SJSA1 (cell line): Measurements from ENCODE around the gene MYO19. TPM values are rescaled to one million over a fixed set of nuclear protein-coding genes. Genes with fewer than 3 reads are reported as not detected.

Experiments used
- DNase-seq, 2 experiments: peaks; one replicate each; pipeline ENCODE4 v3.0.0-alpha.2; 2015 to 2020; ENCODE audit warnings: low spot score in 2 of 2, low read depth in 1 of 2
- H3K27ac ChIP-seq: fragments of 250-450 bp; sonication (Bioruptor Pico); 2 replicates; pipeline ENCODE4 v1.5.1; 2020; ENCODE audit warnings: mild to moderate bottlenecking, moderate library complexity
- H3K27me3 ChIP-seq: fragments of 250-450 bp; sonication (Bioruptor Pico); replicated peaks from 2 replicates; pipeline ENCODE4 v1.5.1; 2020; ENCODE audit warnings: mild to moderate bottlenecking, moderate library complexity
- H3K36me3 ChIP-seq: fragments of 250-450 bp; sonication (Bioruptor Pico); 2 replicates; pipeline ENCODE4 v1.5.1; 2020; ENCODE audit warnings: mild to moderate bottlenecking
- H3K4me1 ChIP-seq: fragments of 250-450 bp; sonication (Bioruptor Pico); replicated peaks from 2 replicates; pipeline ENCODE4 v1.6.1; 2021; ENCODE audit warnings: mild to moderate bottlenecking
- H3K4me3 ChIP-seq: fragments of 250-450 bp; sonication (Bioruptor Pico); 2 replicates; pipeline ENCODE4 v1.5.1; 2020; ENCODE audit warnings: mild to moderate bottlenecking
- H3K9me3 ChIP-seq: fragments of 250-450 bp; sonication (Bioruptor Pico); replicated peaks from 2 replicates; pipeline ENCODE4 v1.5.1; 2020; ENCODE audit warnings: mild to moderate bottlenecking
- total RNA-seq: library from RNA; depleted of rRNA; stranded (reverse); fragments of >200 nt; shearing (Covaris generic); gene quantifications from 2 replicates; pipeline ENCODE4 v1.2.3, GENCODE V29; 2014

MYO19 gene
- total RNA-seq, 1 experiment from 2014 or later: 57.9 TPM

DNA sequence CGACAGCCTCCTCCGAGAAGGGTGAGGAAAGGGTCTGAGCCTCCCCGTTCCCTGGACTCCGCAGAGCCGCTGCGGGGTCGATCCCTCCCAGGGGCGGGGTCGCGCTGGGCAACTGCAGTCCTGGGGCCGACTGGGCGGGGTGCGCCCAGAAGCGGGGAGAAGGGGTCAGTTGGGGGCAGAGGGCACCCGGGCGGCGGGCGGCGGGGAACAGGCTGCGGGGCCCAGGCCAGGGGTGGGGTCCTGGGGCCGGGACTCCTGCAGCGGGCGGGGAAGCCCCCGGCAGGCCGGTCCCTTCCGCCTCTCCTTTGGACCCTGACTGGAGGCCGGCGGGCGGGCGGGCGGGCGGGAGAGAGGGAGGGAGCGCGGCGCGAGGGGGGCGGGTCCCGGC is 10.4 kb upstream of the MYO19 start:
- DNase-seq: no peak
- Histone ChIP-seq H3K9me3 (no peaks in the 10 kb centered on the region), H3K36me3 (peaks cover 40% of the 10 kb centered on the region), H3K4me3 (peak overlapping the region; percentile 69), H3K27me3 (no peaks in the 10 kb centered on the region), H3K4me1 (peaks cover 14% of the 10 kb centered on the region; the same call in 1 of the 2 replicates), H3K27ac (peak overlapping the region; percentile 95)

DNA sequence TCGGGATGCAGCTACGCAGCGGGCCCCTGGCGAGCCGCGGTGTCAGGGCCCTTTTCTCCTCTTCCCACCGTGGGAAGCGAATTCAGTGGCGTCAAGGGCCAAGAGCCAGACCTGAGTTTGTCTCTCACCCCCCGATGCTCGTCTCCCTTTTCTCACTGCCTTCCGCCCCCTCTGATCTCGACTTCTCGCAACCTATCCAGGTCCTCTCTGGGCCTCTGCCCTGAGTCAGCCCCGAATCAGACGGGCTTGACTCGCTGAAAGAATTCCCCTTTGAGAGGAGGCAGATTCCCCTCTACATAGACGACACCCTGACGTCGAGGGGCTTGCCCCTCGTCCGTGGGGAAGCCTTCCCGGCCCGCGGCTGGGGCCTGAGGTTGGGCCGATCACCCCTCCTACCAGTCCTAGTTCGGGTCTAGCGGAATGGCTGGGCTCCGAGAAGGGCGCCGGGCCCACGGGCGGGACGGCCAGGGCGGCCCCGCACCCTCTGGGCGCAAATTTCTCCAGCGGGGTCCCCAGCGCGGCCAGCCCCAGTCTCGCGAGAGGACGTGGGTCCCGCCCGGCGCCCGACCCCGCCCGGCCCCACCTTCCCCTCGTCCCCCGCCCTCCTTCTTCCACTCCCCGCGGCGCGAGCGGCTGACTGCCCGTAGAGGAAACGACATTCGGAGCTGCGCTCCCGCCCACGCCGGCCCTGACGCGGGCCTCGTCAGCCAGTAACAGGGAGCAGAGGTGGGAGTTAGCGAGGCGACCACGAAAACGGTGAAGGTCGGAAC is 9.8 kb upstream of the MYO19 start, which contains the start of gene GGNBP2:
Gene GGNBP2 (plus strand): TSS at position 613 of the 770 bp plus-strand sequence. CDS start 806 bp downstream, outside the sequence.
- H3K27ac ChIP-seq: peak within 1 kb of the TSS; percentile 95
- H3K36me3 ChIP-seq: peaks cover 42% of the 10 kb centered on the region
- H3K4me3 ChIP-seq: peak within 1 kb of the TSS; percentile 69
- peaks cover 14% of the 10 kb centered on the region; the same call in 1 of the 2 replicates for H3K4me1 ChIP-seq
- no peaks in the 10 kb centered on the region for H3K9me3 ChIP-seq
- no peaks in the 10 kb centered on the region for H3K27me3 ChIP-seq
- DNase-seq: peak; percentile 91 to 93

DNA sequence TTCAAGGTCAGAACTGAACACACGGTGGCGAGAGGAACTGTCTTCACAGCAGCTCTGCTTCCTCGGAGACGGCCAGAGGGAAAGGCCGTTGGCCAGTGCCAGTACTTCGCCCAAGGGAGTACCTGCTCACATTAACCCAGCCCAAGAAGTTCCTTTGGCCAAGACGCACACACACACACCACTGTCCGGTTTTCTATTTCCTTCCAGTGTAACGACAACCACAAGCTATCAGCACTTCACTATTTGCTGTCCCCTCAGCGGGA is 9.3 kb upstream of the MYO19 start:
- Histone ChIP-seq H3K4me3 (peak overlapping the region; percentile 69), H3K36me3 (peaks cover 41% of the 10 kb centered on the region), H3K9me3 (no peaks in the 10 kb centered on the region), H3K4me1 (peaks cover 14% of the 10 kb centered on the region; the same call in 1 of the 2 replicates), H3K27me3 (no peaks in the 10 kb centered on the region), H3K27ac (peak overlapping the region; percentile 95)
- DNase-seq: peak in 1 of 2 experiments; percentile 52

DNA sequence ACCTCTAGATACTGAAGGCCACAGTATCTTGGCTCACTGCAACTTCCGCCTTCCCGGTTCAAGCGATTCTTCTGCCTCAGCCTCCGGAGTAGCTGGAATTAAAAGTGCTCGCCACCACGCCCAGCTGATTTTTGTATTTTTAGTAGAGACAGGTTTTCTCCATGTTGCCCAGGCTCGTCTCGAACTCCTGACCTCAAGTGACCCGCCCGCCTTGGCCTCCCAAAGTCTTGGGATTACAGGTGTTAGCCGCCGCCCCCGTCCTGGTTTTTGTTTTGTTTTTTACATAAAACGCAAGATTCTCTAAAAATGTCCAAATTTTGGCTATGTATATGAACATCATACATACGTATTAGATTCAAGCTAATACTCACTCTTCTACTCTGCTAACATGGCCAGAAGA is 8.1 kb upstream of the MYO19 start:
- Histone ChIP-seq H3K4me1 (peaks cover 11% of the 10 kb centered on the region; the same call in 1 of the 2 replicates), H3K27ac (no peak overlapping the region), H3K36me3 (peaks cover 47% of the 10 kb centered on the region), H3K9me3 (no peaks in the 10 kb centered on the region), H3K27me3 (no peaks in the 10 kb centered on the region), H3K4me3 (no peak overlapping the region)
- DNase-seq: no peak

DNA sequence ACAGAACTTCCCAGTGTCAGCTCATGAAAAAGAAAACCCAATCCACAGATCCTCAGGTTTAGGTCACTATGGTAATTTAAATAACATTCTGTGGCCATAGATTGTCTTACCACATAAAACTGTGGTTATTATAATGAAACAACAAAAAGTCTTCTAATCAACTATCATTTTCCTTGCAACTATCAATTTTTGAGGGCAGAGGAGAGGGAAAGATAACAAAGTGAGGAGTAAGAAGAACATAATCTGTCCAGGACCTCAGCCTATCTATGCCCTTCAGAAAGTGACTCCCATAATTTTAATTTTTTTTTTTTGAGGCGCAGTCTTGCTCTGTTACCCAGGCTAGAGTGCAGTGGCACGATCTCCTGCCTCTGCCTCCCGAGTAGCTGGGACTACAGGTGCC is 6.0 kb upstream of the MYO19 start:
- DNase-seq: no peak
- no peaks in the 10 kb centered on the region; the same call in 1 of the 2 replicates for H3K9me3 ChIP-seq
- no peak overlapping the region for H3K27ac ChIP-seq
- peaks cover 11% of the 10 kb centered on the region; the same call in 1 of the 2 replicates for H3K4me1 ChIP-seq
- no peak overlapping the region for H3K4me3 ChIP-seq
- H3K27me3 ChIP-seq: no peaks in the 10 kb centered on the region
- peaks cover 45% of the 10 kb centered on the region for H3K36me3 ChIP-seq

DNA sequence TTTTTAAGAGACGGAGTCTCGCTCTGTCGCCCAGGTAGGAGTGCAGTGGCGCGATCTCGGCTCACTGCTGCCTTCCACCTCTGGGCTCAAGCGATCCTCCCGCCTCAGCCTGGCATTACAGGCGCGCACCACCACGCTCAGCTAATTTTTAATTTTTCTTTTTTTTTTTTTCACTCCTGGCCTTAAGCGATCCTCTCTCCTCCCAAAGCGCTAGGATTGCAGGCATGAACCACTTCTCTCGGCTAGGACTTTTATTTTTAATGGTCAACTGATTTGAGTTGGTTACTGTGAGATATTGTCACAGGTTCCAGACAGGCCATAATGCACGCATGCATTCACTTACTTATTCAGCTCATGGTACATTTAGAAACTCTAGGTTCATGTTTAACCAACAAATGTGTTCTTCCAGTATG is 1.0 kb upstream of the MYO19 start:
- Histone ChIP-seq H3K4me1 (peaks cover 14% of the 10 kb centered on the region), H3K27me3 (no peaks in the 10 kb centered on the region), H3K36me3 (peaks cover 72% of the 10 kb centered on the region), H3K4me3 (peak overlapping the region; percentile 68), H3K27ac (peak overlapping the region; percentile 91), H3K9me3 (no peaks in the 10 kb centered on the region; the same call in 1 of the 2 replicates)
- DNase-seq: no peak

DNA sequence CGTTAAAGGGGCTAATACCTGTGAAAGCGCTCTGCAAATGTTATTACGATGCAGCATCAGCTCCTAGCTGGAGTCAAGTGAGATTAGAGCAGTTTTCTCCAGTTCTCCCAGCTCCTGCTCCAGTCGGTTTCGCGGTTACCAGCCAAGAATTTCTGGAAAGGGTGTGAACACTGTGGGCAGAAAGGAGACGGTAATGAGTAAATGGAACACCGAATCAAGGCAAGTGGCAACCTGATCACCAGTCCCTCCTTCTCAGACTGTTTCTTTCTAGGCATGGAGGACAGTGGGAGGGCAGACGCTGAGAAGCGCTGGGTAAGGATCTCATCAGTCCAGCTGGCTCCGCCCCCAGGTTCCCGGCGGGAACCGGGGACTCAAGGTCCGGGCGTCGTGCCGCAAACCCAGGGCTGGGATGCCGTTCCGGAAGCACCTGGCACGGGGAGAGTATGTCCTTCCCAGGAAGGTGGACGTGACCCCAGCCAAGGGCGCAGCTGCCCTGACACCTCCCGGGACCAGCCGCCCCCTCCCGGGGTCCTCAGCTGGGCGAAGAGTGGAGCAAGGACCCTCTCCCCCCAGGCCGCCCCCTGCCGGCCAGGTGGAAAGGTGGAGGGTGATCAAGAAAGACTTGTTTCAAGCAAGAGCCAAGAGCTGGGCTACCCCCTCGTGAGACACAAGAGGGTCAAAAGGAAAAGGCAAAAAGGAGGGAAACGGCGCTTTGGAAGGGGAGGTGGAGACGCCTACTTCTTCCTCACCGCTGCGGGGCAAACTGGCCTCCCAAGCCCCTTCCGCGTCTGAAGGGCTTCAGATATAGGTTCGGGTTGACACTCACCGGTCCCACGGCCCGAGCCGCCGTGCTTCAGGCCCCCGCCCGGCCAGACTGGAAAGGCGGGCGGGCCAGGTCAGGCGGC is 481 bp downstream of the MYO19 start:
- Histone ChIP-seq H3K9me3 (no peaks in the 10 kb centered on the region; the same call in 1 of the 2 replicates), H3K27ac (peak overlapping the region; percentile 91), H3K36me3 (peaks cover 77% of the 10 kb centered on the region), H3K4me1 (peaks cover 18% of the 10 kb centered on the region), H3K27me3 (no peaks in the 10 kb centered on the region), H3K4me3 (peak overlapping the region; percentile 68)
- peak; percentile 52 to 58 for DNase-seq

DNA sequence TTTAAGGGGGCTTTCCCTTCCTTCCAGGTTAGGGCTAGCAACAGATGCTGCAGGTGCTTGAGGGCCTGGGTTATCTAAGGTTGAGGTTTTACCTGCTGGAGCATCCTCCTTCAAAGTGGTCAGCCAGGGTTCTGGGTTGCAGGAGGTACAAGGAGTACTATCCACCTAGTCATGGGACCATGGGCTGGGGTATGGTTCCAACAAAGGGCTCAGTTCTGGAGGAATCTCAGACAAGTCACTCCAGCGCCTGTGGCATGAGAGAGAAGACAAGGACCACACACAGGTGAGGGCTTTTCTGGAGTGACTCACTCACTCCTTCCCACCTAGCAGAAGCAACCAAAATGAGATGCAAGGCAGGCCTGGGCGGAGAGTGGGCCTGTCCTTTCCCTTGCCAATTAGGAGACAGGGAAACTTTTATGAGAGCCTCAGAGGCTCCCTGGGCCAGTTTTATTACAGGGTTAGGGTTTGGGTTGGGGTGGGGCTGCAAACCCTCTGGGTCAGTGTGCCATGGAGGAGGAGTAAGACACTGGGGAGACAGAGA is 2.2 kb downstream of the MYO19 start:
- Histone ChIP-seq H3K36me3 (peaks cover 78% of the 10 kb centered on the region), H3K4me3 (no peak overlapping the region), H3K4me1 (peaks cover 25% of the 10 kb centered on the region), H3K27ac (no peak overlapping the region), H3K9me3 (no peaks in the 10 kb centered on the region; the same call in 1 of the 2 replicates), H3K27me3 (no peaks in the 10 kb centered on the region)
- no peak for DNase-seq

DNA sequence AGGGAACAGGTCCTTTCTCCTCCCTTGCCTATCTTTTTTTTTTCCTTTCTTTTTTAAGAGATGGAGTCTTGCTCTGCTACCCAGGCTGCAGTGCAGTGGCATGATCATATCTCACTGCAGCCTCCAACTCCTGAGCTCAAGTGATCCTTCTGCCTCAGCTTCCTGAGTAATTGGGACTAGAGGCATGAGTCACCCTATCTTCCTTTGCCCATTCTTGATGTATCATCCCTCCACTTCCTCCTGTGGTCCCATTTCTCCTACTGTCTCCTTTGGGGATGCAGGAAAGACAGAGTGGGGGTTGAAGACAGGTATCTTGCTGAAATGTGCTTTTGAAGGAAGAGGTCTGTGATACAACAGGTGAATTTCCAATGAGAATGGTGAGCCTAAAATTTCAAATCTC is 5.5 kb downstream of the MYO19 start:
- H3K4me3 ChIP-seq: no peak overlapping the region
- no peaks in the 10 kb centered on the region for H3K9me3 ChIP-seq
- peaks cover 85% of the 10 kb centered on the region for H3K36me3 ChIP-seq
- peak in 1 of 2 experiments; percentile 12 for DNase-seq
- H3K4me1 ChIP-seq: peaks cover 15% of the 10 kb centered on the region
- H3K27ac ChIP-seq: no peak overlapping the region
- H3K27me3 ChIP-seq: no peaks in the 10 kb centered on the region

DNA sequence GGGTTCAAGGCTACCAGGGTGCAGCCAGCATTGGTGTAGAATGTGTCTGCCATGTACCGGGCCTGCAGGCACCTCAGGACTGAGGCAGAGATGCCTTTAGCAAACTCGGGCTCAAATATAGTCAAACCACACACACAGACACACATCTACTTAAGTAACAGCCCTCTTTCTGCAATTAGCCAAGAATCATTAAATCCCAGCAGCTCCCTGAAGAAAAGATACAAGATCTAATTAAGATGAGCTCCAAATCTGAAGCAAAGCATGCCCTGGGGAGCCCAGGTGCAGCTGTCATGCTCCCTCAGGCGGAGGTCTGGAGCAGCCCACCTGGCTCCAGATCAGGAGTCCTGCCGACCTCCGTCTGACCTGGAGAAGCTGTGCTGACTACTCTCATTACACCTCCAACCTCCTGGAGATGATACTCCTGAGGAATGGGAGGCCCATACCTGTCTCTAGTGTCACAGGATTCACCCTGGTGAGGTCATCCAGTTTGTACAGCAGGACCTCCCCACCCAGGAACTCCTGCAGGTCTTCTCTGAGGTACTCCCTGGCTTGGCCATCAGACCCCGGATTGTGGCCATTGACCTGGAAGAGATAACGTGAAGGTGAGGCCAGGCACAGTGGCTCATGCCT is 6.9 kb downstream of the MYO19 start:
- H3K4me3 ChIP-seq: no peak overlapping the region
- H3K4me1 ChIP-seq: peaks cover 11% of the 10 kb centered on the region
- no peak overlapping the region for H3K27ac ChIP-seq
- no peaks in the 10 kb centered on the region for H3K9me3 ChIP-seq
- H3K36me3 ChIP-seq: peaks cover 80% of the 10 kb centered on the region
- H3K27me3 ChIP-seq: no peaks in the 10 kb centered on the region
- no peak for DNase-seq

DNA sequence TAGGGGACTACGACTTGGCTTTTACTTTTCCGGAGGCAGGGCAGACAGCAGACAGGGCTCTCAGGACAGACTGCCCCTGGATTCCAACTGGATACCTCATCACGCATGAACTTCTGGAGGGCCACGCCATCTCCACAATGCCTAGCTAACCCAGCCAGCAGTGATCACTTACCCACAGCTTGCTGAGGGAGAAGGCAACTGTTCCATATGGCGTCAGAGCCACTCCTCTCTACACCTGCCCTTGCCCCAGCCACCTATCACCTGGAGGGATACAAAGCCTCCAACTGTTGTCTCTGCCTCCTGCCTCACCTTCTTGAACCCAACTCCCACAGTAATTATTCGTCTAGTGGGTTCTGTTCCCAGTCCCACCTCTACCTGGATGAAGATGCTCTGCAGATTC is 8.8 kb downstream of the MYO19 start:
- Histone ChIP-seq H3K4me3 (no peak overlapping the region), H3K27me3 (no peaks in the 10 kb centered on the region), H3K36me3 (peaks cover 74% of the 10 kb centered on the region), H3K9me3 (no peaks in the 10 kb centered on the region), H3K4me1 (peaks cover 11% of the 10 kb centered on the region), H3K27ac (no peak overlapping the region)
- no peak for DNase-seq

DNA sequence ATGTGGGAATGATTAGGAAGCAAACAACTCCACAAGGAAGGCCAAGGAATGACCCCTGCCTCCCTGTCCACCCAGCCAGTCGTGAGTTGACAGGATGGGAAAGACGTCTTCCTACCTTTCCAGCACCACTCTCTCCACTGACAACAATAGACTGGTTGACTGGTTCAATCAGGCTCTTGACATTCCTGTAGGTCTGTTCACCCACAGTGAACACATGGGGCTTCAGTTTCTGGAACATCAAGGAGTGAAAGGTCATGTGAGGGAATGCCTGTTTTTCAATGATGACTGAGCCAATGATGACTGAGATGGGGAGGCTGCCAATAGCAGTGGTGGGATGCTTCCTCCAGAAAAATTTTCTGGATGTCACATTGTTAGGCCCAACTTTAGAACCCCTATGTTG is 9.6 kb downstream of the MYO19 start:
- Histone ChIP-seq H3K4me3 (no peak overlapping the region), H3K27ac (no peak overlapping the region), H3K4me1 (peaks cover 11% of the 10 kb centered on the region), H3K27me3 (no peaks in the 10 kb centered on the region), H3K9me3 (no peaks in the 10 kb centered on the region), H3K36me3 (peaks cover 78% of the 10 kb centered on the region)
- no peak for DNase-seq

DNA sequence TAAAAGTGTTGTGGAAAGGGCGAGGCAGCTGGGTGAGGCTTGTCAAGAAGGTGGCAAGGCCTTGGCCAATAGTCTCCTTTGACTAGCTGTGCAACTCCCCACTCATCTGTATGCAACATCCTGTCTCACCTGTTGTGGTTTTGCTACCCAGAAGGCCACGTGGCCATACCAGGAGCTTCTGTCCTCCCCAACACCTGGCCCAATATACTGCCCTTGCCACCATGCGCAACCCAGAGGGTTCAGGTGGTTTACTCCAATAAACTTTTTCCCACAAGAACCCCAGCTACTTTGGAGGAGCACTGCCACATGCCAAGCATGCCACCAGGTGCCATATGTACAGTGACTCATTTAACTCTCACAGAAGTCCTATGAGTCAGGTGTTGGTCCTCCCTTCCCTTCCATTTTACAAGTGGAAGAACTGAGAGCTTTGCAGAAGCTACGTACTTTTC is 10.2 kb downstream of the MYO19 start:
- no peaks in the 10 kb centered on the region for H3K9me3 ChIP-seq
- H3K27me3 ChIP-seq: no peaks in the 10 kb centered on the region
- H3K27ac ChIP-seq: no peak overlapping the region
- H3K36me3 ChIP-seq: peaks cover 79% of the 10 kb centered on the region
- no peak for DNase-seq
- no peak overlapping the region for H3K4me3 ChIP-seq
- peaks cover 10% of the 10 kb centered on the region for H3K4me1 ChIP-seq
